H1 (cell line): ENCODE measurements around the gene WBP11. TPM values are rescaled to one million over a fixed set of nuclear protein-coding genes. Genes with fewer than 3 reads are reported as not detected.

ENCODE experiments used
- CTCF ChIA-PET: fragments of 300-600 bp; sonication (Branson Sonifier 250); formaldehyde crosslinking; loops from one replicate; lab custom pipeline; 2021; ENCODE audit not compliant: partially characterized antibody; lab: Charles Lee
- POLR2A ChIA-PET: fragments of 300-600 bp; sonication (Branson Sonifier 250); formaldehyde crosslinking; loops from one replicate; lab custom pipeline; 2021; ENCODE audit warnings: inconsistent platforms; ENCODE audit not compliant: partially characterized antibody; lab: Charles Lee
- DNase-seq, 2 experiments: peaks; one replicate each; pipeline versions ENCODE4 v3.0.0 to v3.0.0-alpha.2; 2010 to 2022; ENCODE audit warnings: low spot score in 2 of 2, low read depth in 1 of 2, mixed read lengths in 1 of 2
- FAIRE-seq: peaks from 2 replicates; lab custom pipeline; 2011; peaks lifted over from hg19 to GRCh38; lab: Jason Lieb, UNC
- H2AFZ ChIP-seq: 2 replicates; pipeline ENCODE4 v1.8.1; 2012; ENCODE audit warnings: low read length, inconsistent platforms
- H2AK5ac ChIP-seq: 2 replicates; pipeline ENCODE4 v1.6.1; 2013; ENCODE audit warnings: low read depth, low read length
- H2BK120ac ChIP-seq: replicated peaks from 2 replicates; pipeline ENCODE3; 2013; ENCODE audit warnings: low read depth, low read length, inconsistent platforms
- H2BK12ac ChIP-seq: 2 replicates; pipeline ENCODE4 v1.6.1; 2013; ENCODE audit warnings: low read depth, low read length
- H2BK15ac ChIP-seq: 2 replicates; pipeline ENCODE4 v1.6.1; 2013; ENCODE audit warnings: low read length
- H2BK20ac ChIP-seq: 2 replicates; pipeline ENCODE4 v1.6.1; 2013; ENCODE audit warnings: low read length
- H2BK5ac ChIP-seq: 2 replicates; pipeline ENCODE4 v1.6.1; 2013; ENCODE audit warnings: low read depth, low read length
- H3K14ac ChIP-seq: 2 replicates; pipeline ENCODE4 v1.6.1; 2013; ENCODE audit warnings: inconsistent platforms; ENCODE audit not compliant: insufficient read length
- H3K18ac ChIP-seq: 2 replicates; pipeline ENCODE4 v1.6.1; 2013; ENCODE audit warnings: low read length; ENCODE audit errors: extremely low read depth
- H3K23ac ChIP-seq: 2 replicates; pipeline ENCODE4 v1.6.1; 2013; ENCODE audit warnings: inconsistent platforms; ENCODE audit not compliant: insufficient read length
- H3K23me2 ChIP-seq: 2 replicates; pipeline ENCODE4 v1.6.1; 2013; ENCODE audit warnings: low read depth, low read length
- H3K27ac ChIP-seq: 2 replicates; pipeline ENCODE4 v1.6.1; 2011; ENCODE audit warnings: low read depth, low read length, inconsistent platforms
- H3K27me3 ChIP-seq, 4 experiments: replicated peaks in 1 of 4; 1 replicate in 1 of 4; 2 replicates in 3 of 4; pipeline versions ENCODE4 v1.6.1 to v1.8.1; 2011 to 2013; ENCODE audit warnings: low read length in 3 of 4, mild to moderate bottlenecking in 3 of 4, inconsistent platforms in 2 of 4, mixed read lengths in 2 of 4, moderate library complexity in 1 of 4; ENCODE audit not compliant: control insufficient read depth in 3 of 4, insufficient read depth in 3 of 4; ENCODE audit errors: extremely low read depth in 1 of 4
- H3K36me3 ChIP-seq, 4 experiments: 2 replicates each; pipeline versions ENCODE4 v1.6.1 to v1.8.1; 2011 to 2013; ENCODE audit warnings: mild to moderate bottlenecking in 4 of 4, low read length in 3 of 4, moderate library complexity in 2 of 4, control low read depth in 1 of 4, inconsistent platforms in 1 of 4; ENCODE audit not compliant: insufficient read depth in 4 of 4, control insufficient read depth in 2 of 4
- H3K4ac ChIP-seq: replicated peaks from 2 replicates; pipeline ENCODE3; 2013; ENCODE audit warnings: low read length, low read depth, mixed read lengths, inconsistent platforms; ENCODE audit not compliant: insufficient read length
- H3K4me1 ChIP-seq, 4 experiments: replicated peaks in 1 of 4; 1 replicate in 1 of 4; 2 replicates in 3 of 4; pipeline versions ENCODE4 v1.6.1 to v1.8.1; 2011 to 2013; ENCODE audit warnings: low read length in 3 of 4, inconsistent platforms in 2 of 4, mixed read lengths in 1 of 4; ENCODE audit not compliant: insufficient read depth in 4 of 4, control insufficient read depth in 3 of 4
- H3K4me2 ChIP-seq, 2 experiments: 2 replicates each; pipeline versions ENCODE4 v1.6.1 to v1.8.1; 2011 to 2013; ENCODE audit warnings: low read depth in 2 of 2, low read length in 2 of 2, control low read depth in 1 of 2, inconsistent platforms in 1 of 2, mild to moderate bottlenecking in 1 of 2; ENCODE audit not compliant: insufficient read depth in 1 of 2
- H3K4me3 ChIP-seq, 4 experiments: fragments of 200-600, 300-600 bp in 1 of 4; sonication (generic), shearing (Covaris generic), sonication (Bioruptor Twin) in 1 of 4; 2 replicates each; pipeline versions ENCODE4 v1.5.1 to v1.8.1; 2011 to 2016; ENCODE audit warnings: low read length in 4 of 4, low read depth in 3 of 4, control low read depth in 2 of 4, inconsistent platforms in 2 of 4, mild to moderate bottlenecking in 2 of 4, mixed read lengths in 1 of 4, moderate library complexity in 1 of 4; ENCODE audit not compliant: insufficient read depth in 2 of 4; ENCODE audit errors: extremely low read depth in 1 of 4
- H3K56ac ChIP-seq: replicated peaks from 2 replicates; pipeline ENCODE3; 2013; ENCODE audit warnings: low read depth, mild to moderate bottlenecking, mixed read lengths, low read length, inconsistent platforms; ENCODE audit not compliant: insufficient read length
- H3K79me1 ChIP-seq: 2 replicates; pipeline ENCODE4 v1.6.1; 2013; ENCODE audit warnings: low read depth, low read length, control low read depth
- H3K79me2 ChIP-seq, 2 experiments: 2 replicates each; pipeline versions ENCODE4 v1.6.1 to v1.8.1; 2012 to 2013; ENCODE audit warnings: low read length in 2 of 2, mild to moderate bottlenecking in 2 of 2, inconsistent platforms in 1 of 2; ENCODE audit not compliant: insufficient read depth in 2 of 2, control insufficient read depth in 1 of 2
- H3K9ac ChIP-seq, 4 experiments: replicated peaks in 1 of 4; 1 replicate in 1 of 4; 2 replicates in 3 of 4; pipeline versions ENCODE4 v1.6.1 to v1.8.1; 2011 to 2013; ENCODE audit warnings: low read depth in 3 of 4, low read length in 3 of 4, control low read depth in 2 of 4, mild to moderate bottlenecking in 2 of 4, moderate library complexity in 2 of 4, inconsistent platforms in 1 of 4; ENCODE audit errors: extremely low read depth in 1 of 4
- H3K9me3 ChIP-seq, 2 experiments: 2 replicates each; pipeline versions ENCODE4 v1.6.1 to v1.8.1; 2012 to 2013; ENCODE audit warnings: mild to moderate bottlenecking in 2 of 2, moderate library complexity in 2 of 2, control low read depth in 1 of 2, inconsistent platforms in 1 of 2, low read depth in 1 of 2, low read length in 1 of 2, mixed read lengths in 1 of 2; ENCODE audit not compliant: insufficient read depth in 2 of 2
- H4K20me1 ChIP-seq, 2 experiments: replicated peaks in 1 of 2; 2 replicates each; pipeline versions ENCODE3 to v1.8.1; 2011 to 2013; ENCODE audit warnings: inconsistent platforms in 2 of 2, low read length in 2 of 2, mild to moderate bottlenecking in 1 of 2; ENCODE audit not compliant: insufficient read depth in 2 of 2, control insufficient read depth in 1 of 2
- H4K5ac ChIP-seq: 2 replicates; pipeline ENCODE4 v1.6.1; 2013; ENCODE audit warnings: low read length, low read depth, mixed read lengths, inconsistent platforms; ENCODE audit not compliant: insufficient read length
- H4K8ac ChIP-seq: 2 replicates; pipeline ENCODE4 v1.8.0; 2013; ENCODE audit warnings: mild to moderate bottlenecking, moderate library complexity, low read length, inconsistent platforms; ENCODE audit not compliant: insufficient read depth; ENCODE audit errors: extremely low read depth
- H4K91ac ChIP-seq: replicated peaks from 2 replicates; pipeline ENCODE3; 2013; ENCODE audit warnings: low read length, mixed read lengths, inconsistent platforms; ENCODE audit not compliant: insufficient read length
- EGR1 ChIP-seq: IDR thresholded peaks from 2 replicates; pipeline ENCODE4 v1.6.1; 2011; ENCODE audit warnings: low read depth, low read length, borderline replicate concordance
- JUND ChIP-seq: IDR thresholded peaks from 2 replicates; pipeline ENCODE4 v1.6.1; 2011; ENCODE audit warnings: mild to moderate bottlenecking, improper control_type of control experiment, low read length
- WGBS, 2 experiments: shearing (Covaris generic) in 1 of 2; methylation state at CpG; one replicate each; pipeline versions ENCODE4 v1.1.6 to v1.1.7; 2013 to 2015; ENCODE audit warnings: low lambda C conversion rate in 2 of 2, mixed read lengths in 2 of 2, inconsistent platforms in 1 of 2, low coverage in 1 of 2, missing lambda C conversion rate in 1 of 2; ENCODE audit not compliant: insufficient replicate concordance in 2 of 2, insufficient coverage in 1 of 2, insufficient read length in 1 of 2; ENCODE audit errors: extremely low coverage in 1 of 2, missing lambda C conversion rate in 1 of 2; 5-methylcytosine and 5-hydroxymethylcytosine counted together
- polyA plus RNA-seq, 7 experiments: library from polyadenylated mRNA; depleted of rRNA in 3 of 7; stranded (reverse) in 5 of 7; unstranded in 2 of 7; fragments of >200 nt in 5 of 7; fragments of 200-250 nt in 2 of 7; gene quantifications; 1 replicate in 5 of 7; 2 replicates in 1 of 7; 4 replicates in 1 of 7; pipeline versions ENCODE4 v1.2.1 to v1.2.3, GENCODE V29; 2011 to 2013; ENCODE audit warnings: missing spikeins in 2 of 7, mixed read lengths in 2 of 7
- total RNA-seq: library from RNA; stranded (reverse); fragmentation: NEBNext Ultra II Directional; extraction: Animal tissue kit (Norgen Biotek cat#: 25700); gene quantifications from 2 replicates; pipeline ENCODE4 v1.2.1, GENCODE V29; 2021

The WBP11 gene
- total and polyA plus RNA-seq, 2 of the 8 experiments (the other 6 are each of a cell fraction or from before 2014, with no cell fraction given): 22.1 to 134 TPM

GRCh38 chr12:14771651-14772137, 31.6 kb downstream of the WBP11 start:
- Histone ChIP-seq H4K5ac (peak overlapping the region; percentile 82), H2BK20ac (no peak overlapping the region)
- no peak for FAIRE-seq
- no peak for TF ChIP-seq EGR1
- TF ChIP-seq JUND: peak; percentile 44; the same call in 1 of the 2 replicates
- TF ChIP-seq, all 59 proteins: peak for 1
- peak overlapping the region in 3 of 4 experiments; percentile 1 to 86 (median 84); a peak in 5 of 8 replicates for H3K4me3 ChIP-seq
- H4K20me1 ChIP-seq: peaks cover 0 to 8% of the 10 kb centered on the region in 2 experiments
- H3K23ac ChIP-seq: no peak overlapping the region
- H3K79me2 ChIP-seq: peaks cover 0 to 36% of the 10 kb centered on the region in 2 experiments; a peak in 2 of 4 replicates
- H3K27me3 ChIP-seq: no peaks in the 10 kb centered on the region
- no peaks in the 10 kb centered on the region for H3K9me3 ChIP-seq
- H2AK5ac ChIP-seq: no peak overlapping the region
- no peak overlapping the region for H3K9ac ChIP-seq
- CTCF ChIA-PET: interaction anchor here (0.8 to 2.6 kb wide), 6 partner anchors 10 to 223 kb away, joined by 3 to 9 read pairs (median 3); partner anchors contain the start of genes C12orf60 and WBP11
- H3K18ac ChIP-seq: no peak overlapping the region
- no peak overlapping the region for H2AFZ ChIP-seq
- no peak for DNase-seq
- H4K91ac ChIP-seq: no peak overlapping the region
- H2BK120ac ChIP-seq: peak overlapping the region; percentile 70
- no peaks in the 10 kb centered on the region for H3K79me1 ChIP-seq
- H2BK5ac ChIP-seq: peak overlapping the region; percentile 57; the same call in 1 of the 2 replicates
- no peak overlapping the region for H2BK15ac ChIP-seq
- POLR2A ChIA-PET: interaction anchor here (0.7 to 7.3 kb wide), 38 partner anchors 10 to 1105 kb away, joined by 3 to 136 read pairs (median 8); partner anchors contain the start of genes C12orf60, GUCY2C, PLBD1 and SMCO3
- no peak overlapping the region for H3K56ac ChIP-seq
- H3K14ac ChIP-seq: no peak overlapping the region
- peaks cover 0 to 3% (median 0%) of the 10 kb centered on the region in 4 experiments; a peak in 1 of 7 replicates for H3K4me1 ChIP-seq
- peak overlapping the region; percentile 45; the same call in 1 of the 2 replicates for H3K27ac ChIP-seq
- 9% methylated on average over 3 of the region's 6 CpGs; no CpG with 5 or more reads in 1 of the 2 experiments for WGBS, 2 experiments
- H3K23me2 ChIP-seq: peaks cover 4% of the 10 kb centered on the region
- no peak overlapping the region for H3K4ac ChIP-seq
- H4K8ac ChIP-seq: no peak overlapping the region
- no peaks in the 10 kb centered on the region for H3K36me3 ChIP-seq
- H3K4me2 ChIP-seq: peak overlapping the region; percentile 77 to 80
- H2BK12ac ChIP-seq: no peak overlapping the region
